Heart left ventricle (tissue), 13 donors: ENCODE results near the gene ZNF70.

Source experiments
- CTCF ChIP-seq, 12 donors: fragments of 200-600 bp; sonication (generic) in 4 of 12; IDR thresholded peaks; one replicate each; pipeline versions ENCODE4 v1.5.0 to v1.8.0; 2018 to 2022; ENCODE audit warnings: antibody characterized with exemption in 12 of 12, mild to moderate bottlenecking in 5 of 12
- POLR2A ChIP-seq, 2 donors: fragments of 450-650 bp; IDR thresholded peaks; one replicate each; pipeline ENCODE4 v1.6.1; 2017; ENCODE audit warnings: antibody characterized with exemption in 2 of 2, mild to moderate bottlenecking in 2 of 2, moderate library complexity in 2 of 2
- donor health status: ischemic (EF 13 %, LVEDD 7.1; RV severe dilation, severe dysfunction).
- donor health status: DM: no; HTN: yes; CAD: no.
- donor health status: DM: no; HTN: no; CAD: no.
- donor health status: ischemic (EF 25% LVEDD 6.9; RV normal size, moderate dysfunction).
- donor health status: ischemic (EF 25% LVEDD 5.7; RV mildly dilated, moderate dysfunction).
- donor health status: ischemic (EF 35%, LVEDD 5.7; RV mildly dilated, moderate dysfunction).
- donor health status: nonischemic (EF 11% LVEDD 7.7; RV severe dilation, severe dysfunction).
- donor health status: DM: yes; HTN: yes; CAD: no.
- donor health status: PGD.
- donor health status: ischemic (EF 29% LVEDD 5.4; RV normal size, mild dysfunction).
- donor health status: nonischemic (EF 23%, LVEDD 6.1; RV moderate dilation, normal function).

GRCh38 chr22:23690713-23691112 is 60.2 kb downstream of the ZNF70 start, which contains the start of gene RGL4:
- TF ChIP-seq POLR2A (IDR thresholded peaks at IDR 0.05) (no peak), CTCF (IDR thresholded peaks at IDR 0.05) (no peak)
